Lower leg skin (tissue), 3 donors: ENCODE data around the gene CORO1C.

Source experiments
- POLR2A ChIP-seq, 2 donors: fragments of 450-650 bp; IDR thresholded peaks; one replicate each; pipeline ENCODE4 v1.6.1; 2016 to 2017; ENCODE audit warnings: antibody characterized with exemption in 2 of 2, mild to moderate bottlenecking in 1 of 2, moderate library complexity in 1 of 2
- TF ChIP-seq, protein P1 (sequence below), 3 donors: fragments of 450-650 bp; IDR thresholded peaks; one replicate each; pipeline ENCODE4 v1.5.1; 2016; ENCODE audit warnings: antibody characterized with exemption in 3 of 3, mild to moderate bottlenecking in 3 of 3, moderate library complexity in 2 of 3

DNA sequence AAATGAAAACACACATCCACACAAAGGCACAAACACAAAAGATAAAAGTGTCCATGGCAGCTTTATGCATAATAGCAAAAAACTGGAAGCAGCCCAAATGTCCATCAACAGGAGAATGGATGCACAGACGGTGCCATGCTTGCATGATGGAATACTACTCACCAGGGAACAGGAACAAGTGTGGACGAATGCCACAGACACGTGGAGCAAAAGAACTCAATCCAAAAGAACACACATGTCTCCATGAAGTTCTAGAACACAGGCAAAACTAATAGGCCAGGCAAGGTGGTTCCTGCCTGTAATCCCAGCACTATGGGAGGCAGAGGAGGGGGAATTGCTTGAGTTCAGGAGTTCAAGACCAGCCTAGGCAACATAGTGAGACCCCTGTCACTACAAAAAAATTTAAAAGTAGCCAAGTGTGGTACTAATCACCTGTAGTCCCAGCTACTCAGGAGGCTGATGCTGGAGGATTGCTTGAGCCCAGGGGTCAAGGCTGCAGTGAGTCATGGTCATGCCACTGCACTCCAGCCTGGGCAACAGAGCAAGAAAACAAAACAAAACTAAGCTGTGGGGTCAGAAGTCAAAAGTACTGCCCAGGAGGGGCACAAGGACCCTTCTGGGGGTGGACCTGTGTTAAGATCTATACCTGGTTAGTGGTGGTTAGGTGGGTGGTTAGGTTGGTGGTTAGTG, 126.2 kb downstream of the CORO1C start:
- no peak for TF ChIP-seq POLR2A (IDR thresholded peaks at IDR 0.05)
- TF ChIP-seq, protein P1, sequence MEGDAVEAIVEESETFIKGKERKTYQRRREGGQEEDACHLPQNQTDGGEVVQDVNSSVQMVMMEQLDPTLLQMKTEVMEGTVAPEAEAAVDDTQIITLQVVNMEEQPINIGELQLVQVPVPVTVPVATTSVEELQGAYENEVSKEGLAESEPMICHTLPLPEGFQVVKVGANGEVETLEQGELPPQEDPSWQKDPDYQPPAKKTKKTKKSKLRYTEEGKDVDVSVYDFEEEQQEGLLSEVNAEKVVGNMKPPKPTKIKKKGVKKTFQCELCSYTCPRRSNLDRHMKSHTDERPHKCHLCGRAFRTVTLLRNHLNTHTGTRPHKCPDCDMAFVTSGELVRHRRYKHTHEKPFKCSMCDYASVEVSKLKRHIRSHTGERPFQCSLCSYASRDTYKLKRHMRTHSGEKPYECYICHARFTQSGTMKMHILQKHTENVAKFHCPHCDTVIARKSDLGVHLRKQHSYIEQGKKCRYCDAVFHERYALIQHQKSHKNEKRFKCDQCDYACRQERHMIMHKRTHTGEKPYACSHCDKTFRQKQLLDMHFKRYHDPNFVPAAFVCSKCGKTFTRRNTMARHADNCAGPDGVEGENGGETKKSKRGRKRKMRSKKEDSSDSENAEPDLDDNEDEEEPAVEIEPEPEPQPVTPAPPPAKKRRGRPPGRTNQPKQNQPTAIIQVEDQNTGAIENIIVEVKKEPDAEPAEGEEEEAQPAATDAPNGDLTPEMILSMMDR (IDR thresholded peaks at IDR 0.05), result no peak
